Measurements from ENCODE around the gene IBA57.

DNA sequence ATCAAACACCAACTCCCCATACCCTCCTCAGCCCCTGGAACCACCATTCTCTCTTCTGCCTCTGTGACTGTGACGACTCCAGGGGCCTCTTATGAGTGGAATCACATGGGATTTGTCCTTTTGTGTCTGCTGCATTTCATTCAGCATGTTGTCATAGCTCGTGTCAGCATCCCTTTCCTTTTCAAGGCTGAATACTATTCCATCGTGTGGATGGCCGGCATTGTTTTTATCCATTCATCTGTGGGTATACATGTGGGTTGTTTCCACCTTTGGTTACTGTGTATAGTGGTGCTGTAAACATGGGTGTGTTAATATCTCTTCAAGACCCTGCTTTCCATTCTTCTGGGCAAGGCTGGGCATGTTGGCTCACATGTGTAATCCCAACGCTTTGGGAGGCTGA lies 25.2 kb downstream of the IBA57 start:
- no peak for TF ChIP-seq CTCF (IDR thresholded peaks at IDR 0.05)
- TF ChIP-seq POLR2A (IDR thresholded peaks at IDR 0.05): no peak
